K562 (cell line): ENCODE measurements around the gene ZNF146. TPM values are rescaled to one million over a fixed set of nuclear protein-coding genes. Genes with fewer than 3 reads are reported as not detected.
A peak's percentile ranks its signal among the peaks of the same experiment; 100 is the strongest.

ENCODE experiments used
- ATAC-seq: fragments of 200-7000 bp; cut with Tn5 transposase; 3 replicates; pipeline ENCODE4 v1.9.1; 2020; ENCODE audit warnings: moderate library complexity
- BruUV-seq: library from RNA; stranded (reverse); fragments of 400-500 nt; replicated peaks from 2 replicates; lab custom pipeline; 2021; lab: Mats Ljungman, UMichigan
- CTCF ChIA-PET: fragments of 300-600 bp; formaldehyde crosslinking; extraction: SDS; loops from one replicate; lab custom pipeline; 2021; ENCODE audit warnings: low intra/inter-chr PET ratio; lab: Yijun Ruan, JAX
- POLR2A ChIA-PET: fragments of 300-600, 350-650 bp; sonication (Branson Sonifier 250); formaldehyde crosslinking; extraction: SDS; loops from one replicate; lab custom pipeline; 2021; ENCODE audit warnings: antibody characterized with exemption, inconsistent platforms; lab: Yijun Ruan, JAX
- DNase-seq, 4 experiments: peaks; one replicate each; pipeline versions ENCODE4 v3.0.0 to v3.0.0-alpha.2; 2011 to 2018; ENCODE audit warnings: low spot score in 3 of 4, mixed read lengths in 3 of 4; ENCODE audit errors: extremely low read depth in 1 of 4
- FAIRE-seq: peaks from 2 replicates; lab custom pipeline; 2011; peaks lifted over from hg19 to GRCh38; lab: Jason Lieb, UNC
- H2AFZ ChIP-seq: 2 replicates; pipeline ENCODE4 v1.6.0; 2011; ENCODE audit warnings: low read depth, low read length, control low read depth, inconsistent platforms
- H3K27ac ChIP-seq: fragments of 200-600 bp; 3 replicates; pipeline ENCODE4 v1.8.0; 2011; ENCODE audit warnings: low read depth, mild to moderate bottlenecking, control low read depth, inconsistent platforms, low read length, moderate library complexity, mixed read lengths; ENCODE audit errors: extremely low read depth
- H3K27me3 ChIP-seq, 2 experiments: fragments of 300-600 bp in 1 of 2; 2 replicates in 1 of 2; 3 replicates in 1 of 2; pipeline versions ENCODE4 v1.6.0 to v1.8.0; 2011; ENCODE audit warnings: inconsistent platforms in 2 of 2, low read length in 2 of 2, mild to moderate bottlenecking in 1 of 2, mixed read lengths in 1 of 2, moderate library complexity in 1 of 2; ENCODE audit not compliant: control insufficient read depth in 2 of 2, insufficient read depth in 2 of 2
- H3K36me3 ChIP-seq: fragments of 300-600 bp; 3 replicates; pipeline ENCODE4 v1.8.0; 2011; ENCODE audit warnings: mild to moderate bottlenecking, low read length, inconsistent platforms; ENCODE audit not compliant: control insufficient read depth, insufficient read depth
- H3K4me1 ChIP-seq, 2 experiments: fragments of 200-600 bp in 1 of 2; replicated peaks in 1 of 2; 2 replicates in 1 of 2; 3 replicates in 1 of 2; pipeline versions ENCODE4 v1.5.1 to v1.8.0; 2011; ENCODE audit warnings: inconsistent platforms in 2 of 2, low read length in 2 of 2, mild to moderate bottlenecking in 1 of 2, mixed read lengths in 1 of 2, moderate library complexity in 1 of 2; ENCODE audit not compliant: control insufficient read depth in 2 of 2, insufficient read depth in 2 of 2
- H3K4me2 ChIP-seq: 2 replicates; pipeline ENCODE4 v1.6.1; 2011; ENCODE audit warnings: low read length, control low read depth, inconsistent platforms, mixed read lengths; ENCODE audit not compliant: insufficient read depth
- H3K4me3 ChIP-seq: fragments of 200-600 bp; sonication (generic), shearing (Covaris generic); 2 replicates; pipeline ENCODE4 v1.5.1; 2016; ENCODE audit warnings: control low read depth, inconsistent platforms
- H3K79me2 ChIP-seq: fragments of 200-600 bp; 3 replicates; pipeline ENCODE4 v1.8.0; 2011; ENCODE audit warnings: low read length, inconsistent platforms; ENCODE audit not compliant: control insufficient read depth, insufficient read depth
- H3K9ac ChIP-seq, 2 experiments: 2 replicates each; pipeline versions ENCODE4 v1.6.0 to v1.6.1; 2011; ENCODE audit warnings: low read depth in 2 of 2, low read length in 2 of 2, control low read depth in 1 of 2, inconsistent platforms in 1 of 2, mild to moderate bottlenecking in 1 of 2, mixed read lengths in 1 of 2; ENCODE audit not compliant: insufficient read depth in 1 of 2
- H3K9me1 ChIP-seq: one replicate; pipeline ENCODE4 v1.6.0; 2011; ENCODE audit warnings: inconsistent platforms, mild to moderate bottlenecking, low read length, moderate library complexity; ENCODE audit not compliant: control insufficient read depth, insufficient read depth
- H3K9me3 ChIP-seq: replicated peaks from 2 replicates; pipeline ENCODE4 v1.5.1; 2011; ENCODE audit warnings: low read depth, low read length, inconsistent platforms; ENCODE audit not compliant: control insufficient read depth, insufficient read depth
- H4K20me1 ChIP-seq: replicated peaks from 2 replicates; pipeline ENCODE4 v1.6.1; 2011; ENCODE audit warnings: low read length, inconsistent platforms, mixed read lengths; ENCODE audit not compliant: control insufficient read depth, insufficient read depth
- EGR1 ChIP-seq: fragments of 450-650 bp; conservative IDR thresholded peaks from 2 replicates; pipeline ENCODE4 v1.6.1; 2017; ENCODE audit warnings: mild to moderate bottlenecking
- HDAC3 ChIP-seq: fragments of 450-650 bp; IDR thresholded peaks from 2 replicates; pipeline ENCODE4 v1.6.1; 2018; ENCODE audit warnings: borderline replicate concordance, mild to moderate bottlenecking, moderate library complexity; ENCODE audit not compliant: partially characterized antibody
- NCOA6 ChIP-seq: fragments of 450-650 bp; IDR thresholded peaks from 2 replicates; pipeline ENCODE4 v1.6.1; 2017; ENCODE audit warnings: mild to moderate bottlenecking
- RB1 ChIP-seq: fragments of 450-650 bp; IDR thresholded peaks from 2 replicates; pipeline ENCODE4 v1.6.1; 2017; ENCODE audit warnings: low read depth, mild to moderate bottlenecking
- RERE ChIP-seq: sonication (generic); formaldehyde crosslinking; IDR thresholded peaks from 2 replicates; pipeline ENCODE4 v1.8.0; 2023; ENCODE audit warnings: missing genetic modification reagents, mild to moderate bottlenecking, borderline replicate concordance
- SLC30A9 ChIP-seq: fragments of 250-450 bp; sonication (Bioruptor Pico); IDR thresholded peaks from 2 replicates; pipeline ENCODE4 v1.8.0; 2022; ENCODE audit warnings: mild to moderate bottlenecking, moderate library complexity
- TGIF2 ChIP-seq: sonication (generic); formaldehyde crosslinking; IDR thresholded peaks from 2 replicates; pipeline ENCODE4 v1.8.1; 2022; ENCODE audit warnings: mild to moderate bottlenecking, missing genetic modification reagents, moderate library complexity
- ZC3H4 ChIP-seq: sonication (generic); formaldehyde crosslinking; IDR thresholded peaks from 2 replicates; pipeline ENCODE4 v1.9.0; 2021; ENCODE audit warnings: missing genetic modification reagents, borderline replicate concordance
- ZC3H8 ChIP-seq: fragments of 450-650 bp; IDR thresholded peaks from 2 replicates; pipeline ENCODE4 v1.6.1; 2017
- ZNF143 ChIP-seq: sonication (generic); formaldehyde crosslinking; IDR thresholded peaks from 2 replicates; pipeline ENCODE4 v1.9.0; 2022; ENCODE audit warnings: mild to moderate bottlenecking, missing genetic modification reagents
- ZNF274 ChIP-seq: IDR thresholded peaks from 2 replicates; pipeline ENCODE4 v1.6.1; 2011; ENCODE audit warnings: low read depth, mild to moderate bottlenecking, low read length, moderate library complexity, borderline replicate concordance
- WGBS: fragments of 100-300 bp; shearing (Covaris generic); methylation state at CpG from one replicate; pipeline ENCODE4 v1.1.6; 2016; ENCODE audit warnings: low coverage, mixed read lengths; ENCODE audit not compliant: insufficient coverage; ENCODE audit errors: missing lambda C conversion rate; 5-methylcytosine and 5-hydroxymethylcytosine counted together
- in situ Hi-C: fragments of 300-500 bp; cut with MboI; formaldehyde crosslinking; loops from 4 replicates; pipeline ENCODE4 v1.15.0; 2018; ENCODE audit warnings: inconsistent platforms, mixed read lengths
- intact Hi-C: fragments of 100-400 bp; cut with micrococcal nuclease; formaldehyde crosslinking; loops from 2 replicates; pipeline ENCODE4 v1.14.2; 2022
- polyA plus RNA-seq, 8 experiments: library from polyadenylated mRNA; depleted of rRNA in 4 of 8; stranded (reverse) in 5 of 8; unstranded in 3 of 8; fragments of >200 nt; fragmentation: Nextera tagmentation in 2 of 8; fragmentation: Illumina TruSeq in 1 of 8; extraction: Ambion mirVana in 2 of 8; extraction: Trizol in 1 of 8; gene quantifications; 2 replicates each; pipeline versions ENCODE4 v1.2.1 to v1.2.3, GENCODE V29; 2011 to 2014; ENCODE audit warnings: inconsistent platforms in 1 of 8, missing spikeins in 1 of 8
- total RNA-seq, 7 experiments: library from RNA; depleted of rRNA in 6 of 7; stranded (reverse); fragments of >200 nt in 6 of 7; fragmentation: Illumina TruSeq in 2 of 7; extraction: Trizol in 2 of 7; gene quantifications; 2 replicates each; pipeline versions ENCODE4 v1.2.1 to v1.2.3, GENCODE V29; 2011 to 2021; ENCODE audit warnings: low replicate concordance in 1 of 7
- TF ChIP-seq, protein P1 (sequence below): fragments of 250-450 bp; sonication (Bioruptor Pico); IDR thresholded peaks from 2 replicates; pipeline ENCODE4 v1.4.0; 2020; ENCODE audit warnings: mild to moderate bottlenecking

ZNF146 gene
- total and polyA plus RNA-seq, 9 of the 15 experiments (the other 6 are each of a cell fraction or from before 2014, with no cell fraction given), result 36.2 to 195 (median 116) TPM

DNA sequence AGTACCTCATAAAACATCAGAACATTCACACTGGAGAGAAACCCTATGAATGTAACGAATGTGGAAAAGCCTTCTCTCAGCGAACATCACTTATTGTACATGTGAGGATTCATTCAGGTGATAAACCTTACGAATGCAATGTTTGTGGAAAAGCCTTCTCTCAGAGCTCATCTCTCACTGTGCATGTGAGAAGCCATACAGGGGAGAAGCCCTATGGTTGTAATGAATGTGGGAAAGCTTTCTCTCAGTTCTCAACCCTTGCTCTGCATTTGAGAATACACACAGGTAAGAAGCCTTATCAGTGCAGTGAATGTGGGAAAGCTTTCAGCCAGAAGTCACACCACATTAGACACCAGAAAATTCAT, 22.0 kb downstream of the ZNF146 start (continued):
- TF ChIP-seq ZNF274 (peak; percentile 83), EGR1 (no peak), RB1 (no peak)

DNA sequence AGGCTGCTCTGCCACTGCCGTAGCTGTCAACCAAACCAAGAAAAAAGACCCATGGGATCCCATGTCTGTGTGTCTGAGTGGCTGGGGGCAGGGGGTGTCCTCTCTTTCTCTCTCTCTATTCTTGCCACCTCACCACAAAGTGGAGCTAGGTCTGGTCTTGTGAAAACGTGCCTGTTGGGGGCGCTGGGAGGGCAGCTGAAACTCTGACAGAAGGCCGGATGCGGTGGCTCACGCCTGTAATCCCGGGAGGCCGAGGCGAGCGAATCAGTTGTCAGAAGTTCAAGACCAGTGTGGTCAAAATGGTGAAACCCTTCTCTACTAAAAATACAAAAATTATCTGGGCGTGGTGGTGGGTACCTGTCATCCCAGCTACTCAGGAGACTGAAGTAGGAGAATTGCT, 29.2 kb downstream of the ZNF146 start:
- ChIA-PET CTCF (no interaction called here), POLR2A (interaction anchor here (0.6 kb wide), 1 partner anchor 230 kb away, joined by 3 read pairs; no protein-coding TSS in a partner anchor)
- H2AFZ ChIP-seq, result no peak overlapping the region
- H3K27ac ChIP-seq, result no peak overlapping the region
- H3K4me2 ChIP-seq, result no peak overlapping the region
- H3K9me1 ChIP-seq, result no peaks in the 10 kb centered on the region
- in situ Hi-C loops, result no loop called here
- no peaks in the 10 kb centered on the region for H3K79me2 ChIP-seq
- H3K27me3 ChIP-seq, result no peaks in the 10 kb centered on the region
- no peak for ATAC-seq
- H3K9me3 ChIP-seq, result peaks cover 2% of the 10 kb centered on the region; the same call in 1 of the 2 replicates
- no peak for TF ChIP-seq NCOA6
- TF ChIP-seq ZC3H8, result no peak
- no peak for TF ChIP-seq SLC30A9 (CRISPR knock-in tag)
- no peak for TF ChIP-seq TGIF2
- TF ChIP-seq HDAC3, result no peak
- TF ChIP-seq, protein P1, sequence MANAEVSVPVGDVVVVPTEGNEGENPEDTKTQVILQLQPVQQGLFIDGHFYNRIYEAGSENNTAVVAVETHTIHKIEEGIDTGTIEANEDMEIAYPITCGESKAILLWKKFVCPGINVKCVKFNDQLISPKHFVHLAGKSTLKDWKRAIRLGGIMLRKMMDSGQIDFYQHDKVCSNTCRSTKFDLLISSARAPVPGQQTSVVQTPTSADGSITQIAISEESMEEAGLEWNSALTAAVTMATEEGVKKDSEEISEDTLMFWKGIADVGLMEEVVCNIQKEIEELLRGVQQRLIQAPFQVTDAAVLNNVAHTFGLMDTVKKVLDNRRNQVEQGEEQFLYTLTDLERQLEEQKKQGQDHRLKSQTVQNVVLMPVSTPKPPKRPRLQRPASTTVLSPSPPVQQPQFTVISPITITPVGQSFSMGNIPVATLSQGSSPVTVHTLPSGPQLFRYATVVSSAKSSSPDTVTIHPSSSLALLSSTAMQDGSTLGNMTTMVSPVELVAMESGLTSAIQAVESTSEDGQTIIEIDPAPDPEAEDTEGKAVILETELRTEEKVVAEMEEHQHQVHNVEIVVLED (CRISPR knock-in tag), result no peak
- no peak for TF ChIP-seq ZNF143 (CRISPR knock-in tag)
- no peak for TF ChIP-seq RERE (CRISPR knock-in tag)
- no peak for TF ChIP-seq ZC3H4 (CRISPR knock-in tag)
- no peak for FAIRE-seq
- no peaks in the 10 kb centered on the region for H4K20me1 ChIP-seq
- no peak for DNase-seq
- H3K4me1 ChIP-seq, result peaks cover 0 to 4% of the 10 kb centered on the region in 2 experiments; a peak in 1 of 5 replicates
- no peak overlapping the region for H3K9ac ChIP-seq
- H3K4me3 ChIP-seq, result no peak overlapping the region
- H3K36me3 ChIP-seq, result peaks cover 2% of the 10 kb centered on the region; the same call in 1 of the 3 replicates
- no TSS peak for BruUV-seq
- WGBS, result 75% methylated on average over 11 of the region's 11 CpGs
- intact Hi-C loops, result no loop called here
